ENCODE measurements around the gene SNRPB2.

DNA sequence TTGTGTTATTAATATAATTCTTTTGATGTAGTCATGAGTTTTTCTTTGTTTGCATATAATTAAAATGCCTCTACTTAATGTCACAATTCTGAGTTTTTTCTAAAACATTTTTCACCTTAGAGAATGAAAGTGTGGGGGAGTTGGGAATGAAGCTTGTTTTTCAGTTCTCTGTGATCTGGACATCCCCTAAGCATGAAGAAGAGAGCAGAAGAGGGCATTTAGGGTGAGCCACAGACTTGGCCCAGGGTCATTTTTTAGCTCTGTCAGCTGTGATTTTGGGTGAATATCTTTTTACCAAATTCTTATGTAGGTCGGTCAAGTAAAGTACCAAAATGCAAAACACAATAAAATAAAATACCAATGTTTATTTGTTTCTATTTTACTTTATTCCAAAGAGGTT is 22.3 kb downstream of the SNRPB2 start:
- TF ChIP-seq, protein P1, sequence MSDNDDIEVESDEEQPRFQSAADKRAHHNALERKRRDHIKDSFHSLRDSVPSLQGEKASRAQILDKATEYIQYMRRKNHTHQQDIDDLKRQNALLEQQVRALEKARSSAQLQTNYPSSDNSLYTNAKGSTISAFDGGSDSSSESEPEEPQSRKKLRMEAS (IDR thresholded peaks at IDR 0.05) = no peak
- TF ChIP-seq, protein P2, sequence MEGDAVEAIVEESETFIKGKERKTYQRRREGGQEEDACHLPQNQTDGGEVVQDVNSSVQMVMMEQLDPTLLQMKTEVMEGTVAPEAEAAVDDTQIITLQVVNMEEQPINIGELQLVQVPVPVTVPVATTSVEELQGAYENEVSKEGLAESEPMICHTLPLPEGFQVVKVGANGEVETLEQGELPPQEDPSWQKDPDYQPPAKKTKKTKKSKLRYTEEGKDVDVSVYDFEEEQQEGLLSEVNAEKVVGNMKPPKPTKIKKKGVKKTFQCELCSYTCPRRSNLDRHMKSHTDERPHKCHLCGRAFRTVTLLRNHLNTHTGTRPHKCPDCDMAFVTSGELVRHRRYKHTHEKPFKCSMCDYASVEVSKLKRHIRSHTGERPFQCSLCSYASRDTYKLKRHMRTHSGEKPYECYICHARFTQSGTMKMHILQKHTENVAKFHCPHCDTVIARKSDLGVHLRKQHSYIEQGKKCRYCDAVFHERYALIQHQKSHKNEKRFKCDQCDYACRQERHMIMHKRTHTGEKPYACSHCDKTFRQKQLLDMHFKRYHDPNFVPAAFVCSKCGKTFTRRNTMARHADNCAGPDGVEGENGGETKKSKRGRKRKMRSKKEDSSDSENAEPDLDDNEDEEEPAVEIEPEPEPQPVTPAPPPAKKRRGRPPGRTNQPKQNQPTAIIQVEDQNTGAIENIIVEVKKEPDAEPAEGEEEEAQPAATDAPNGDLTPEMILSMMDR (IDR thresholded peaks at IDR 0.05 in 2 of 3, conservative IDR thresholded peaks at IDR 0.05 in 1 of 3; ENCODE audit: borderline replicate concordance in 1 of 3, insufficient read depth in 1 of 3, low read depth in 2 of 3, low read length in 2 of 3) = no peak
